ENCODE results near the gene TUBA4B.

TUBA4B gene

DNA sequence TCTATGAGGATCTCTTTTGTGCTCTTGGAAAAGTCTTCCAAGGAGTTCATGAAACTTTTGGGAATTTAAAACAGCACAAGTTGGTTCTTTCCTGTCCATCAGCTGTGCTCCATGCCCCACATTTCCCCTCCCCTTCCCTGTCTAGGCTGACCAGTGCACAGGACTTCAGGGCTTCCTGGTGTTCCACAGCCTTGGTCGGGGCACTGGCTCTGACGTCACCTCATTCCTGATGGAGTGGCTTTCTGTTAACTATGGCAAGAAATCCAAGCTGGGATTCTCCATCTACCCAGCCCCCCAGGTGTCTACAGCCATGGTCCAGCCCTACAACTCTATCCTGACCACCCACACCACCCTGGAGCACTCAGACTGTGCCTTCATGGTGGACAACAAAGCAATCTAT lies 18.0 kb downstream of the TUBA4B start:
- no peaks in the 10 kb centered on the region for H3K36me3 ChIP-seq
- no peak for TF ChIP-seq CTCF (IDR thresholded peaks at IDR 0.05; ENCODE audit: low read depth, low read length)
- H3K27me3 ChIP-seq: no peaks in the 10 kb centered on the region
- no peak overlapping the region for H3K4me3 ChIP-seq (ENCODE audit: low read depth, low read length)
- peaks cover 8% of the 10 kb centered on the region for H3K4me1 ChIP-seq
- H3K9me3 ChIP-seq: no peaks in the 10 kb centered on the region
- DNase-seq: no peak

GRCh38 chr2:219272356-219272755 lies 19.3 kb downstream of the TUBA4B start:
- no peak for DNase-seq
- Histone ChIP-seq H3K4me1 (peaks cover 8% of the 10 kb centered on the region), H3K36me3 (no peaks in the 10 kb centered on the region), H3K4me3 (ENCODE audit: low read depth, low read length) (no peak overlapping the region), H3K9me3 (no peaks in the 10 kb centered on the region), H3K27me3 (no peaks in the 10 kb centered on the region)
- TF ChIP-seq CTCF (IDR thresholded peaks at IDR 0.05; ENCODE audit: low read depth, low read length): no peak

GRCh38 chr2:219272995-219273394 lies 20.0 kb downstream of the TUBA4B start:
- no peaks in the 10 kb centered on the region for H3K27me3 ChIP-seq
- H3K9me3 ChIP-seq: no peaks in the 10 kb centered on the region
- no peaks in the 10 kb centered on the region for H3K36me3 ChIP-seq
- no peak overlapping the region for H3K4me3 ChIP-seq (ENCODE audit: low read depth, low read length)
- no peak for TF ChIP-seq CTCF (IDR thresholded peaks at IDR 0.05; ENCODE audit: low read depth, low read length)
- DNase-seq: no peak
- H3K4me1 ChIP-seq: peaks cover 11% of the 10 kb centered on the region

GRCh38 chr2:219273937-219274336 lies 20.9 kb downstream of the TUBA4B start:
- H3K4me1 ChIP-seq: peaks cover 20% of the 10 kb centered on the region
- DNase-seq: no peak
- H3K36me3 ChIP-seq: no peaks in the 10 kb centered on the region
- H3K4me3 ChIP-seq (ENCODE audit: low read depth, low read length): no peak overlapping the region
- H3K9me3 ChIP-seq: no peaks in the 10 kb centered on the region
- TF ChIP-seq CTCF (IDR thresholded peaks at IDR 0.05; ENCODE audit: low read depth, low read length): no peak
- no peaks in the 10 kb centered on the region for H3K27me3 ChIP-seq

GRCh38 chr2:219274361-219274921 lies 21.4 kb downstream of the TUBA4B start:
- no peak for DNase-seq
- H3K36me3 ChIP-seq: no peaks in the 10 kb centered on the region
- no peak for TF ChIP-seq CTCF (IDR thresholded peaks at IDR 0.05; ENCODE audit: low read depth, low read length)
- H3K4me1 ChIP-seq: peaks cover 15% of the 10 kb centered on the region
- H3K4me3 ChIP-seq (ENCODE audit: low read depth, low read length): no peak overlapping the region
- H3K27me3 ChIP-seq: no peaks in the 10 kb centered on the region
- H3K9me3 ChIP-seq: no peaks in the 10 kb centered on the region

GRCh38 chr2:219277703-219278654 lies 24.9 kb downstream of the TUBA4B start:
- no peaks in the 10 kb centered on the region for H3K36me3 ChIP-seq
- TF ChIP-seq CTCF (IDR thresholded peaks at IDR 0.05; ENCODE audit: low read depth, low read length): peak; percentile 93
- DNase-seq: peak; percentile 77
- no peaks in the 10 kb centered on the region for H3K9me3 ChIP-seq
- H3K4me3 ChIP-seq (ENCODE audit: low read depth, low read length): peak overlapping the region; percentile 41
- peaks cover 11% of the 10 kb centered on the region for H3K4me1 ChIP-seq
- H3K27me3 ChIP-seq: no peaks in the 10 kb centered on the region
